ENCODE measurements around the gene MYBPC3.

DNA sequence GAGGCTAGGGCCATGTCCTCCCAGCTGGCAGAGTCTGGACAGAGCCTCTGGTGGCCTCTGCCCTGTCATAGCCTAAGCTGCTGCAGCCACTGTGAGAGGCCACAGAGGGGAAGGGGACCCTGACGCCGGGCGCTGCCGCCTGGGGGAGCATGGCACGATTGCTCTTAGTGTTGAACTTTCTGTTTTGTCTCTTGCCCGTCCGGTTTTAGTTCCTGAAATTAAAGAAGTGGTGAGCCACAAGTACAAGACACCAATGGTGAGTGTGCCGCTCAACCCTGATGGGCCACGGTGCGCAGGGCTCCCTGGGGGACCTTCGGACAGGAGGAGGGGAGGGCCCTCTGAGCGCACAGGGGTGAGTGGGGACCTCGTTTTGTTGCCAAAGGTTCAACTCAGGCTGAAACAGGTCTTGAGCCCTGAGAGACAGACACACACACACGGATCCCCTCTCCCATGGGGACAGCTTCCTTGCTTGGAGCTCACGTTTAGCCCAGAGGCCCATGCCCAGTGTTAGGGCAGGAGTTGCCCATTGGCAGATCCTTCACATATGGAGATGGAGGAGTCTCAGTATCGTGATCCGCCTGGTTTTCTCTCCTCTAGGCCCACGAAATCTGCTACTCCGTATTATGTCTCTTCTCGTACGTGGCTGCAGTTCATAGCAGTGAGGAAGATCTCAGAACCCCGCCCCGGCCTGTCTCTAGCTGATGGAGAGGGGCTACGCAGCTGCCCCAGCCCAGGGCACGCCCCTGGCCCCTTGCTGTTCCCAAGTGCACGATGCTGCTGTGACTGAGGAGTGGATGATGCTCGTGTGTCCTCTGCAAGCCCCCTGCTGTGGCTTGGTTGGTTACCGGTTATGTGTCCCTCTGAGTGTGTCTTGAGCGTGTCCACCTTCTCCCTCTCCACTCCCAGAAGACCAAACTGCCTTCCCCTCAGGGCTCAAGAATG lies 23.8 kb downstream of the MYBPC3 start:
- TF ChIP-seq, protein P1, sequence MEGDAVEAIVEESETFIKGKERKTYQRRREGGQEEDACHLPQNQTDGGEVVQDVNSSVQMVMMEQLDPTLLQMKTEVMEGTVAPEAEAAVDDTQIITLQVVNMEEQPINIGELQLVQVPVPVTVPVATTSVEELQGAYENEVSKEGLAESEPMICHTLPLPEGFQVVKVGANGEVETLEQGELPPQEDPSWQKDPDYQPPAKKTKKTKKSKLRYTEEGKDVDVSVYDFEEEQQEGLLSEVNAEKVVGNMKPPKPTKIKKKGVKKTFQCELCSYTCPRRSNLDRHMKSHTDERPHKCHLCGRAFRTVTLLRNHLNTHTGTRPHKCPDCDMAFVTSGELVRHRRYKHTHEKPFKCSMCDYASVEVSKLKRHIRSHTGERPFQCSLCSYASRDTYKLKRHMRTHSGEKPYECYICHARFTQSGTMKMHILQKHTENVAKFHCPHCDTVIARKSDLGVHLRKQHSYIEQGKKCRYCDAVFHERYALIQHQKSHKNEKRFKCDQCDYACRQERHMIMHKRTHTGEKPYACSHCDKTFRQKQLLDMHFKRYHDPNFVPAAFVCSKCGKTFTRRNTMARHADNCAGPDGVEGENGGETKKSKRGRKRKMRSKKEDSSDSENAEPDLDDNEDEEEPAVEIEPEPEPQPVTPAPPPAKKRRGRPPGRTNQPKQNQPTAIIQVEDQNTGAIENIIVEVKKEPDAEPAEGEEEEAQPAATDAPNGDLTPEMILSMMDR (IDR thresholded peaks at IDR 0.05): no peak
- TF ChIP-seq EZH2phosphoT487 (IDR thresholded peaks at IDR 0.05): no peak
